GM03348 (cell line): ENCODE results near the gene NIPSNAP2.
"Not testable (repeated sequence)": the region's sequence is repeated elsewhere in the genome, so short reads cannot be mapped to it uniquely, and the experiment has no call there.

Experiments used
- DNase-seq: peaks from one replicate; pipeline ENCODE4 v3.0.0; 2012; ENCODE audit warnings: low spot score

NIPSNAP2 gene

DNA sequence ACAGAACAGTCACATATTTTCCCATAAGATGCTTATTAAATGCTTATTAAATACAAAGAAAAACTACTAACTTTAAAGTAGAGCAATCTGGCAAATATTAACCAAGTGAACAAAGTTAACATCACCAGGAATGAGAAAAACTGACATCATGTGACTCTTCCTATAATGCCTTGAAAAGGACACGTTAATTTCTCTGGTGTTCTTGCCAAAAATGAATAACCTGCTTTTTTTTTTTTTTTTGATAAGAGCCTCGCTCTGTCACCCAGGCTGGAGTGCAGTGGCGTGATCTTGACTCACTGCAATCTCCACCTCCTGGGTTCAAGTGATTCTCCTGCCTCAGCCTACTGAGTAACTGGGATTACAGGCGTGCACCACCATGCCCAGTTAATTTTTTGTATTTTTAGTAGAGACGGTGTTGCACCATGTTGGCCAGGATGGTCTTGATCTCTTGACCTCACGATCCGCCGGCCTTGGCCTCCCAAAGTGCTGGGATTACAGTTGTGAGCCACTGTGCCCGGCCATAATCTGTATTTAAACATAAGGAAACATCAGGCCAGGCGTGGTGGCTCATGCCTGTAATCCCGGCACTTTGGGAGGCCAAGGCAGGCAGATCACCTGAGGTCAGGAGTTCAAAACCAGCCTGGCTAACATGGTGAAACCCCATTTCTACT lies 83.2 kb downstream of the NIPSNAP2 start:
- not testable (repeated sequence) for DNase-seq

DNA sequence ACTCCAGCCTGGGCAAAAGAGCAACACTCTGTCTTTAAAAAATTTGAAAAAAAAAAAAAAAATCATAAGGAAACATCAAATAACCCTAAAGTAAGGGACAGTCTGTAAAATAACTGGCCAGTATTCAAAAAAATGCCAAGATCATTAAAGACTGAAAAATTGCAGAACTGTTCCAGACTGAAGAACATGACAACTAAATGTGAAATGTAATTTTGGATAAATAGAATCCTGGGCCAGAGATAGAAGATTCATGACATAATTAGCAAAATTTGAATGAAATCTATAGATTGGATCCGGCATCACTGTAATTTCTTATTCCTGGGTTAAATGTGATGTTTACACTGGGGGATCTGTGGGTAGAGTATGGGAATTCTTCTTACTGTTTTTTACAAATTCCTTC lies 83.9 kb downstream of the NIPSNAP2 start:
- no peak for DNase-seq

DNA sequence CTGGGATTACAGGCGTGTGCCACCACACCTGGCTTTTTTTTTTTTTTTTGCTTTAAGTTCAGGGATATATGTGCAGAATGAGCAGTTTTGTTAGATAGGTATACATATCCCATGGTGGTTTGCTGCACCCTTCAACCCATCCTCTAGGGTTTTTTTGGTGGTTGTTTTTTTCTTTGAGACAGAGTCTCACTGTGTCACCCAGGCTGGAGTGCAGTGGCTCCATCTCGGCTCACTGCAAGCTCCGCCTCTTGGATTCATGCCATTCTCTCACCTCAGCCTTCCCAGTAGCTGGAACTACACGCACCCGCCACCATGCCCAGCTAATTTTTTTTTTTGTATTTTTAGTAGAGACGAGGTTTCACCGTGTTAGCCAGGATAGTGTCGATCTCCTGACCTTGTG lies 84.4 kb downstream of the NIPSNAP2 start:
- DNase-seq = not testable (repeated sequence)
